NCI-H2196 (cell line): ENCODE measurements around the gene STAT6.
A peak's percentile ranks its signal among the peaks of the same experiment; 100 is the strongest.

Source experiments
- DNase-seq: peaks from one replicate; lab custom pipeline; 2025; ENCODE audit not compliant: unreplicated experiment; lab: John Stamatoyannopoulos, UW

STAT6 gene

GRCh38 chr12:57145460-57146059 lies 34.4 kb upstream of the STAT6 start:
- no peak for DNase-seq

- DNase-seq = no peak
Measured at GRCh38 chr12:57143454-57143853, 32.3 kb upstream of the STAT6 start.

GRCh38 chr12:57142727-57143126 lies 31.6 kb upstream of the STAT6 start:
- DNase-seq = no peak

GRCh38 chr12:57142121-57142520 lies 31.0 kb upstream of the STAT6 start:
- DNase-seq = no peak

- no peak for DNase-seq
Measured at GRCh38 chr12:57141249-57141648, 30.1 kb upstream of the STAT6 start.

GRCh38 chr12:57139796-57140649 lies 28.9 kb upstream of the STAT6 start:
- DNase-seq = no peak

- DNase-seq = no peak
Measured at GRCh38 chr12:57138526-57139272, 27.5 kb upstream of the STAT6 start.

GRCh38 chr12:57135527-57136326 lies 24.6 kb upstream of the STAT6 start:
- DNase-seq = no peak

DNA sequence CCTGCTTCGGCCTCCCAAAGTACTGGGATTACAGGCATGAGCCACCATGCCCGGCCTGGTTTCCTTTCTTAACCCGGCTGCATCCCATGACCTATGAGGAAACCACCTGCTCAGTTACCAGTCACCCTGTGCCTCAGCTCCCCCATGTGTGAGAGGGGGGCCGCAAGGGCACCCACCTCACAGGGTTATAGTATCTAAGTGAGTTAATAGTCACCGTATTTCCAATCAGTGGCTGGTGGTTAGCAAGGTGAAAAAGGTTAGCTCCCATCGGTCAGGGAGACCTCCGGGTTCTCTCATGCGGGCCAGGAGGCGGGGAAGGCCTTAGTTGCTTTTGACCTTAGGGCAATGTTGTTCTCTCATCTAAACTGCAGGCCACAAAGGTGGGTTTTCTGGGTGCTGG lies 23.8 kb upstream of the STAT6 start:
- no peak for DNase-seq

DNA sequence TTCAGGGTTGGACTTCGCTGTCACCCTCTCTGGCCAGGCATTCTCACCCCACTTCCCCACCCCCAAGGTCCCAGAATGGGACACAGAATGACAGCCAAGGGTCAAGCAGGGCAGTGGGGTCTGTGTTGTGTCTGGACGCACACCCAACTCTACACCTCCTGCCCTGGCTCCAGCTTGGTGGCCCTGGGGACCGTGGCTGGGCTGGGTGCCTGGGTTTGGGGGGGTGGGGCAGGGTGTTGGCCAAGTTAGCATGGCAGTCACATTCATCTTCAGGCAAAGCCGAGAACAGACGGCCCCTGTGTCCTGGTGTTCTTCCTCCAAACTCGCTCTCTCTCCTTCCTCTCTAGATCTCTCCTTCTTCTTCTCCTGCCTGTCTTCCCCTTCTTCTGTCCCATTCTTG lies 22.8 kb upstream of the STAT6 start:
- DNase-seq = no peak

GRCh38 chr12:57133013-57133569 lies 21.9 kb upstream of the STAT6 start:
- no peak for DNase-seq

- no peak for DNase-seq
Measured at GRCh38 chr12:57131896-57132744, 21.0 kb upstream of the STAT6 start.

GRCh38 chr12:57130941-57131340 lies 19.8 kb upstream of the STAT6 start:
- no peak for DNase-seq

DNA sequence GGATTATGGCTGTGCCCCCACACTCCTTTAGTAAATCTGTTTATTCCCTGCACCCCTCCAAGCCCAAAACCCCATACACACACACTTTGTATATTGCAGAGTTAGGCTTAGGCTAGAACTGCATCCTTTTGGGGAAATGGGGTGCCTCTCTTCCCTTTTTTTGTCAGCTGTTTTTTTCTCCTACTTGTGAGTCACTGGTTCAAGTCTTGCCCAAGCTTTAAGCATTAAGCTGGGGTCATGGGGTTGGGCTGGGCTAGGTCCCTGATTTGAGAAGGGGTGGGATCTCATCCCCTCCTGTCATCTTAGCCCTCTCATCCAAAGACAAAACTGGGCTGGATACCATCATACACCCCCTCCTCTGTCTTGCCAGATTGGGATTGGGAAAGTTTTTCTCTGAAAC lies 18.7 kb upstream of the STAT6 start:
- no peak for DNase-seq

DNA sequence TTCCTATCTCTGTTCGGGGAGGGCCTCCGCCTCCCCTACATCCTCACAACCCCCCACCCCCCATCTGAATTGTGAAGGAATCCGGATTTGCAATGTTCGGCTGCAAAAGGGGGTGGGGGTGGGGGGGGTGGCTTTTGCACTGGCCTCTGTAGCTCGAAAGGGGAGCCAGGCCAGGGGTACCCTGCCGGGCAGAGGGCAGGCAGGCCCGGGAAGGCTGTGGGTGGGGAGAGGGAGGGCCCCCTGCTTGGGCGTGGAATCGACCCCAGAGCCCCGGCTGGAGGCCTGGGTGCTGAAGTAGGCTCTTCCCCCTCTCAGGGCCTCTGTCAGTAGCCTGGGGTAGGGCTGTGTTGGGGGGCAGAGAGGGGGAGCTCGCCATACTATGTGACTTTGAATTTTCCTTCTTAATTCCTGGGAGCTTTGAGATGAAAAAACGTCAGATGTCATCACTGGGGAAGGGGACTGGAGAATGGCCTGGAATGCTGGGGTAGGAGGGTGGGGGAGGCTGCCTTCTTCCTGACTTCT lies 18.2 kb upstream of the STAT6 start:
- DNase-seq = no peak

- DNase-seq = no peak
Measured at GRCh38 chr12:57128519-57129247, 17.5 kb upstream of the STAT6 start.

DNA sequence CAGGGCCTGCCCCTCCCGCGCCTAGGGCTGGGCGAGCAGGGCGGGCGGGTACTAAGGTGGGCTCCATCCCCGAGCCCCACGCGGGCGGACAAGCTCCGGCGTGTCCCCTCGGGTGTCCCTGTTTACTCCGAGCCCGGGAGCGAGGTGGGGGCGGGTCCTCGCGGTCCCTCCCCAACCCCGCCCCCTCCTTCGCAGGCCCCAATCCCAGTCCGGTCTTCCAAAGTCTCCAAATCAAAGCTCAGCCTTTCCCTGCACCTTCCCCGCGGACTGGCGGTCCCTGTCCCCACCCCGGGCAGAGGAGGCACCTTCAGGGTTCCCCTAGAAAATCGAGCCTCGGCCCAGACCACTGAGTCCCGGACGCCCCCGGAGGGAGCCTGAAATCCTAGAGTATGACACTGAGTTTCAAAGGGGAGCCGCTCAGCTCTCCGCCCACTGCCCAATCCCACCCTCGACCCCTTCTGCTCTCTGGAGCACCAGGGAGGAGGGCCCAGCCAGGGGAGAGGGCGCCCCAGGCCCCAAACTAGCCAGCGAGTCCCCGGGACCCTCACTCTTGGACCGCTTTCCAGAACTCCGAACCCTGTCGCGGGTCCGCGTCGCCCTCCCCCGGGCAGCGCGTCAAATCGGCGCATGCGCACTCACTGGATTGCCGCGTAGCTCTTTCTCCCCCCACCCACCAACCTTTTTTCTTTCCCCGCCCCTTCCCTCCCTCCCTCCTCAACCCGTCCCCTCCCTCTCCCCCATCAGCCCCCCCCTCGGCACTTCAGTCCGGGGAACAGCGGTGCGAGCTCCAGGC lies 16.8 kb upstream of the STAT6 start, which contains the start of gene LRP1:
Gene LRP1, plus strand, starts transcription at position 758 of the 793 bp plus-strand sequence. CDS start 482 bp downstream, outside the sequence.
- peak; percentile 83 for DNase-seq

DNA sequence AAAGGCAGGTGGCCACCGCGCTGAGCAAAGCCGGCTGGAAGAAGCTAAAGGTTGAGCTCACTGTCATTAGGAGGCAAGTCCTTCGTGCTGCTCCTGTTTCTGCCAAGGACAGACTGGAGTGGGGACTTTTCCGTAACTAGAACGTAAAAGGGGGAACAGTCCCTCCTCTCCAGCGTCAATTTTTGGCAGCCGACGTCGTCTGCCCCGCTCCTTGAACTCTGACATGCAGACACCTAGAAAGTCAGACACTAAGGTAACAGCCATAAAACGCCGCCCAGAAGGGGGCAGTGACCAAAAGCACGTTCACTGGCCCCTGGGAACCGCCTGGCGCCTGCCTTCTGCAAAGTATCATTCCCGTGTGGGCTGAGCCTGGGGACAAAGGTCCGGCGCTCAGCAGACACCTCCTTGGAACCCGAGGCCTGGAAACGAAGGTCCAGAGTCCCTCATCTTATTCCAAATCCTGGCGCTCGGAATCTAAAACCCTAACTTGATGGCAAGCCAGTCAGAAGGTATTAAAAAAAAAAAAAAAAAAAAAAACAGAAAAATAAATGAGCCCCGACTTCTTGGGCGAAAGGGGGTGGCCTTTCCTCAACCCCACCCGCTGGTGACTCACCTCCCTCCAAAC lies 16.1 kb upstream of the STAT6 start:
- peak; percentile 45 for DNase-seq
